Pancreas (tissue), 10 donors: ENCODE measurements around the gene NIP7. TPM values are rescaled to one million over a fixed set of nuclear protein-coding genes. Genes with fewer than 3 reads are reported as not detected.

Experiments used
- ATAC-seq, 4 donors: fragments of 200-7000 bp; cut with Tn5 transposase; one replicate each; pipeline versions ENCODE4 v1.8.0 to v1.9.1; 2020; ENCODE audit warnings: mild to moderate bottlenecking in 4 of 4, moderate library complexity in 4 of 4
- DNase-seq, 6 donors: peaks; one replicate each; pipeline ENCODE4 v3.0.0-alpha.2; 2020
- FAIRE-seq: peaks from 2 replicates; lab custom pipeline; 2012; peaks lifted over from hg19 to GRCh38; lab: Jason Lieb, UNC
- H3K27ac ChIP-seq, 4 donors: fragments of 200-600 bp; sonication (generic); 1 replicate in 3 of 4; 2 replicates in 1 of 4; pipeline versions ENCODE4 v1.5.0 to v1.8.0; 2020
- H3K27me3 ChIP-seq, 4 donors: fragments of 200-600 bp; one replicate each; pipeline ENCODE4 v1.8.0; 2021
- H3K36me3 ChIP-seq, 3 donors: fragments of 200-600 bp; sonication (generic) in 1 of 3; one replicate each; pipeline versions ENCODE4 v1.5.0 to v1.8.0; 2020 to 2021
- H3K4me1 ChIP-seq, 3 donors: fragments of 200-600 bp; one replicate each; pipeline ENCODE4 v1.8.0; 2021
- H3K4me3 ChIP-seq, 4 donors: fragments of 200-600 bp; sonication (generic) in 2 of 4; one replicate each; pipeline versions ENCODE4 v1.5.0 to v1.8.0; 2020 to 2021
- H3K9me3 ChIP-seq, 4 donors: fragments of 200-600 bp; one replicate each; pipeline ENCODE4 v1.8.0; 2021
- WGBS, 2 donors: extraction: QIAGEN DNeasy Blood & Tissue Kit; methylation state at CpG; one replicate each; pipeline ENCODE4 v1.1.7; 2013; 5-methylcytosine and 5-hydroxymethylcytosine counted together
- intact Hi-C, 3 donors: fragments of 100-400 bp; cut with DNase I; formaldehyde crosslinking; loops; one replicate each; pipeline versions ENCODE4 v1.11.1 to v1.14.2; 2022
- polyA plus RNA-seq, 2 donors: library from polyadenylated mRNA; stranded (reverse); fragments of 200-250 nt; gene quantifications; one replicate each; pipeline ENCODE4 v1.2.3, GENCODE V29; 2013
- total RNA-seq, 6 donors: library from RNA; stranded (reverse); fragmentation: NEBNext Ultra II Directional in 4 of 6; extraction: Animal tissue kit (Norgen Biotek cat#: 25700) in 4 of 6; gene quantifications; one replicate each; pipeline versions ENCODE4 v1.2.1 to v1.2.4, GENCODE V29; 2021 to 2023
- TF ChIP-seq, protein P1 (sequence below), 4 donors: fragments of 200-600 bp; sonication (generic) in 3 of 4; IDR thresholded peaks; one replicate each; pipeline versions ENCODE4 v1.5.0 to v1.8.0; 2021; ENCODE audit warnings: antibody characterized with exemption in 4 of 4
- donor health status: healthy with polysubstance abuse.
- donor health status: DM: no; HTN: no; CAD: no; lungs with moderate emphysema.
- donor health status: DM: no; HTN: no; CAD: no.
- donor health status: control.
- donor health status: control.
- donor health status: Bipolar disorder and iron deficiency.
- donor health status: DM: yes; HTN: yes; CAD: no.
- donor health status: DM: no; HTN: no; CAD: no.
- donor health status: DM: no; HTN: no; CAD: no.
- donor health status: DM: yes; HTN: yes; CAD: no.

NIP7 gene
- total and polyA plus RNA-seq, 8 donors, result 4.7 to 9.4 (median 7.1) TPM

- H3K36me3 ChIP-seq, result peaks cover 0 to 17% (median 6%) of the 10 kb centered on the region in 3 donors
- H3K9me3 ChIP-seq, result no peaks in the 10 kb centered on the region
- intact Hi-C loops, result no loop called here
- H3K4me1 ChIP-seq, result peaks cover 6 to 22% (median 20%) of the 10 kb centered on the region in 3 donors
- FAIRE-seq (no peak), DNase-seq (peak in 3 of 6 donors; percentile 17 to 36 (median 24)), ATAC-seq (peak in 1 of 4 donors; percentile 0)
- H3K27ac ChIP-seq, result peak overlapping the region; percentile 83 to 94 (median 88)
- WGBS, 2 donors, result 15 to 16% methylated on average over 46 of the region's 46 CpGs
- no peaks in the 10 kb centered on the region for H3K27me3 ChIP-seq
- peak overlapping the region; percentile 80 to 95 (median 85) for H3K4me3 ChIP-seq
- TF ChIP-seq, protein P1, sequence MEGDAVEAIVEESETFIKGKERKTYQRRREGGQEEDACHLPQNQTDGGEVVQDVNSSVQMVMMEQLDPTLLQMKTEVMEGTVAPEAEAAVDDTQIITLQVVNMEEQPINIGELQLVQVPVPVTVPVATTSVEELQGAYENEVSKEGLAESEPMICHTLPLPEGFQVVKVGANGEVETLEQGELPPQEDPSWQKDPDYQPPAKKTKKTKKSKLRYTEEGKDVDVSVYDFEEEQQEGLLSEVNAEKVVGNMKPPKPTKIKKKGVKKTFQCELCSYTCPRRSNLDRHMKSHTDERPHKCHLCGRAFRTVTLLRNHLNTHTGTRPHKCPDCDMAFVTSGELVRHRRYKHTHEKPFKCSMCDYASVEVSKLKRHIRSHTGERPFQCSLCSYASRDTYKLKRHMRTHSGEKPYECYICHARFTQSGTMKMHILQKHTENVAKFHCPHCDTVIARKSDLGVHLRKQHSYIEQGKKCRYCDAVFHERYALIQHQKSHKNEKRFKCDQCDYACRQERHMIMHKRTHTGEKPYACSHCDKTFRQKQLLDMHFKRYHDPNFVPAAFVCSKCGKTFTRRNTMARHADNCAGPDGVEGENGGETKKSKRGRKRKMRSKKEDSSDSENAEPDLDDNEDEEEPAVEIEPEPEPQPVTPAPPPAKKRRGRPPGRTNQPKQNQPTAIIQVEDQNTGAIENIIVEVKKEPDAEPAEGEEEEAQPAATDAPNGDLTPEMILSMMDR (IDR thresholded peaks at IDR 0.05), result no peak
These were observed 849 bp upstream of the NIP7 start for GRCh38 chr16:69338557-69339288.

DNA sequence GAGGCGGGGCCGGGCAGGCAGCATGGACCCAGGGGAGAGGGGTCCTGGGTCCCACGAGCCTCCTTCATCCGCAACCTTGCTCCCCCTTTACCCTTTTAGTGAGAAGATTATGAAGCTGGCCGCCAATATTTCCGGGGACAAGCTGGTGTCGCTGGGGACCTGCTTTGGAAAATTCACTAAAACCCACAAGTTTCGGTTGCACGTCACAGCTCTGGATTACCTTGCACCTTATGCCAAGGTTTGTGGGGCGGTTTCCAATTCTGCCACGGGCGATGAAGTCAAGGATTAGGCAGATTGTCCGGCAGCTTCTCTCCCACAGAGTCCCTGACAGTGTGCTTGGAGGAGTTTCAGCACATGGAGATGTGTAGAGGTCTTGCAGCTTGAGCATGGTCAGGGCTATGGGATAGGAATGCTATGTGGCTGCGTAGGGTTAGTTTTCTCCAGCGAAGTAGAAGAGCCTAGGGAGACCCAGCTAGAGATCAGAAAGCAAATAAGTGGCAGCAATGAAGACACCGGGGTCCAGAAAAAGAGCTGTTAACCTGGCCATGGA, 598 bp downstream of the NIP7 start:
- intact Hi-C loops, result no loop called here
- TF ChIP-seq, protein P1 (IDR thresholded peaks at IDR 0.05), result no peak
- 4 to 6% methylated on average over 16 of the region's 16 CpGs for WGBS, 2 donors
- ATAC-seq, result peak in 3 of 4 donors; percentile 4 to 7 (median 5)
- Histone ChIP-seq H3K4me3 (peak overlapping the region; percentile 80 to 95 (median 85)), H3K4me1 (peaks cover 6 to 22% (median 20%) of the 10 kb centered on the region in 3 donors), H3K36me3 (peaks cover 0 to 6% (median 2%) of the 10 kb centered on the region in 3 donors), H3K27ac (peak overlapping the region; percentile 83 to 94 (median 88)), H3K9me3 (no peaks in the 10 kb centered on the region), H3K27me3 (no peaks in the 10 kb centered on the region)
- FAIRE-seq, result no peak
- peak in 2 of 6 donors; percentile 21 to 43 for DNase-seq

DNA sequence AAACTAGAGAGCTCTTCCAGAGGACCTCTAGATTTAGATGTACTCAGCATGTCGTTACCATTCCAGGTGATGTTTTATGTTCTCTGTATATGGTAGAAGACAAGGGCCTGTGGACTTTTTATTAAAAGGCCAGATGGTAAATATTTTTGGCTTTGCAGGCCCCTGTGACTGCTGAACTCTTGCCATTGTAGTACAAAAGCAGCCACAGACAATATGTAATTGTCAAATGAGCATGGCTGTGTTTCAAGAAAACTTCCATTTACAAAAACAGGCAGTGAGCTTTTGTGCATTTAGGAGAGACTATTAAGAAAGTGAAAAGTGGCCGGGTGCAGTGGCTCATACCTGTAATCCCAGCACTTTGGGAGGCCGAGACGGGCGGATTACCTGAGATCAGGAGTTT, 4.6 kb downstream of the NIP7 start:
- peaks cover 0 to 5% (median 0%) of the 10 kb centered on the region in 3 donors for H3K36me3 ChIP-seq
- H3K9me3 ChIP-seq, result no peaks in the 10 kb centered on the region
- H3K27me3 ChIP-seq, result no peaks in the 10 kb centered on the region
- H3K4me3 ChIP-seq, result no peak overlapping the region
- no peak overlapping the region for H3K27ac ChIP-seq
- DNase-seq (no peak), FAIRE-seq (no peak), ATAC-seq (no peak)
- intact Hi-C loops, result no loop called here
- peaks cover under 1 to 12% (median 8%) of the 10 kb centered on the region in 3 donors for H3K4me1 ChIP-seq
- 93 to 96% methylated on average over 5 of the region's 5 CpGs for WGBS, 2 donors
- TF ChIP-seq, protein P1 (IDR thresholded peaks at IDR 0.05), result no peak

- Histone ChIP-seq H3K27me3 (no peaks in the 10 kb centered on the region), H3K4me1 (peaks cover 6 to 11% (median 10%) of the 10 kb centered on the region in 3 donors), H3K4me3 (no peak overlapping the region), H3K9me3 (no peaks in the 10 kb centered on the region), H3K36me3 (peaks cover 0 to 10% (median 0%) of the 10 kb centered on the region in 3 donors), H3K27ac (no peak overlapping the region)
- intact Hi-C loops, result no loop called here
- 71 to 84% methylated on average over 4 of the region's 4 CpGs for WGBS, 2 donors
- FAIRE-seq (no peak), ATAC-seq (no peak), DNase-seq (no peak)
- TF ChIP-seq, protein P1 (IDR thresholded peaks at IDR 0.05), result no peak
These were observed 6.4 kb downstream of the NIP7 start for GRCh38 chr16:69345923-69346322.
